HepG2 (cell line): ENCODE measurements around the gene HAUS1. TPM values are rescaled to one million over a fixed set of nuclear protein-coding genes. Genes with fewer than 3 reads are reported as not detected.
A peak's percentile ranks its signal among the peaks of the same experiment; 100 is the strongest.

Source experiments
- ADNP ChIP-seq: sonication (generic); formaldehyde crosslinking; IDR thresholded peaks from 2 replicates; pipeline ENCODE4 v1.4.0; 2020; ENCODE audit warnings: missing genetic modification reagents
- ARID5B ChIP-seq: IDR thresholded peaks from 2 replicates; pipeline ENCODE4 v1.4.0; 2020; ENCODE audit warnings: mild to moderate bottlenecking, missing genetic modification reagents
- BATF2 ChIP-seq: sonication (generic); formaldehyde crosslinking; IDR thresholded peaks from 2 replicates; pipeline ENCODE4 v1.8.0; 2022; ENCODE audit warnings: mild to moderate bottlenecking, missing genetic modification reagents, moderate library complexity
- CREB1 ChIP-seq, 2 experiments: fragments of 450-650 bp in 1 of 2; IDR thresholded peaks; 2 replicates each; pipeline ENCODE4 v1.6.1; 2016 to 2017; ENCODE audit warnings: control low read depth in 1 of 2, mild to moderate bottlenecking in 1 of 2, missing compliant biosample characterization in 1 of 2, missing genetic modification characterization in 1 of 2
- CSRNP1 ChIP-seq: sonication (generic); formaldehyde crosslinking; IDR thresholded peaks from 2 replicates; pipeline ENCODE4 v1.8.1; 2023; ENCODE audit warnings: mild to moderate bottlenecking, missing genetic modification reagents
- EP300 ChIP-seq, 3 experiments: sonication (generic) in 1 of 3; formaldehyde crosslinking in 1 of 3; IDR thresholded peaks; 2 replicates each; pipeline versions ENCODE4 v1.5.1 to v1.6.1; 2011 to 2020; ENCODE audit warnings: low read depth in 2 of 3, low read length in 2 of 3, borderline replicate concordance in 1 of 3, improper control_type of control experiment in 1 of 3, mild to moderate bottlenecking in 1 of 3, missing genetic modification reagents in 1 of 3, moderate library complexity in 1 of 3
- FOXO1 ChIP-seq: sonication (generic); formaldehyde crosslinking; IDR thresholded peaks from 2 replicates; pipeline ENCODE4 v1.4.0; 2020; ENCODE audit warnings: missing genetic modification reagents
- PRMT3 ChIP-seq: sonication (generic); formaldehyde crosslinking; IDR thresholded peaks from 2 replicates; pipeline ENCODE4 v1.8.1; 2022; ENCODE audit warnings: low read depth, mild to moderate bottlenecking, moderate library complexity, missing genetic modification reagents, borderline replicate concordance
- SOX6 ChIP-seq, 2 experiments: fragments of 450-650 bp in 1 of 2; sonication (generic) in 1 of 2; formaldehyde crosslinking in 1 of 2; IDR thresholded peaks; 2 replicates each; pipeline versions ENCODE4 v1.4.0 to v1.6.1; 2017 to 2020; ENCODE audit warnings: antibody characterized with exemption in 1 of 2, mild to moderate bottlenecking in 1 of 2, missing genetic modification reagents in 1 of 2
- SRSF9 ChIP-seq: fragments of 200-400 bp; formaldehyde crosslinking; IDR thresholded peaks from 2 replicates; pipeline ENCODE4 v1.6.1; 2018; ENCODE audit warnings: borderline replicate concordance, mild to moderate bottlenecking, low read depth, low read length; ENCODE audit not compliant: insufficient read depth, poor library complexity, severe bottlenecking
- TEAD2 ChIP-seq: sonication (generic); formaldehyde crosslinking; IDR thresholded peaks from 2 replicates; pipeline ENCODE4 v1.9.0; 2021; ENCODE audit warnings: missing genetic modification reagents
- ZBTB1 ChIP-seq: sonication (generic); formaldehyde crosslinking; IDR thresholded peaks from 2 replicates; pipeline ENCODE4 v1.4.0; 2020; ENCODE audit warnings: missing genetic modification reagents, borderline replicate concordance
- ZNF143 ChIP-seq: sonication (generic); formaldehyde crosslinking; IDR thresholded peaks from 2 replicates; pipeline ENCODE4 v1.4.0; 2020; ENCODE audit warnings: missing genetic modification reagents
- ZNF556 ChIP-seq: sonication (generic); formaldehyde crosslinking; IDR thresholded peaks from 2 replicates; pipeline ENCODE4 v1.4.0; 2020; ENCODE audit warnings: mild to moderate bottlenecking, missing genetic modification reagents, borderline replicate concordance
- ZNF570 ChIP-seq: sonication (generic); formaldehyde crosslinking; IDR thresholded peaks from 2 replicates; pipeline ENCODE4 v1.4.0; 2020; ENCODE audit warnings: mild to moderate bottlenecking, missing genetic modification reagents, borderline replicate concordance
- polyA plus RNA-seq, 8 experiments: library from polyadenylated mRNA; depleted of rRNA in 3 of 8; stranded (reverse) in 7 of 8; unstranded in 1 of 8; fragments of >200 nt; fragmentation: Illumina TruSeq in 4 of 8; extraction: Trizol in 4 of 8; gene quantifications; 2 replicates each; pipeline versions ENCODE4 v1.2.1 to v1.2.3, GENCODE V29; 2011 to 2016; ENCODE audit warnings: low read depth in 4 of 8, missing spikeins in 1 of 8, mixed read lengths in 1 of 8; ENCODE audit not compliant: insufficient read depth in 1 of 8
- total RNA-seq, 5 experiments: library from RNA; depleted of rRNA; stranded (reverse); fragments of >200 nt; fragmentation: Illumina TruSeq; extraction: Trizol; gene quantifications; 2 replicates each; pipeline ENCODE4 v1.2.3, GENCODE V29; 2016; ENCODE audit warnings: low read depth in 1 of 5
- TF ChIP-seq, protein P1 (sequence below): IDR thresholded peaks from 2 replicates; pipeline ENCODE4 v1.6.1; 2012; ENCODE audit warnings: low read length, improper control_type of control experiment

Gene HAUS1
- total and polyA plus RNA-seq, 2 of the 13 experiments (the other 11 are each of a cell fraction or from before 2014, with no cell fraction given) = 20.6 to 59.2 TPM

DNA sequence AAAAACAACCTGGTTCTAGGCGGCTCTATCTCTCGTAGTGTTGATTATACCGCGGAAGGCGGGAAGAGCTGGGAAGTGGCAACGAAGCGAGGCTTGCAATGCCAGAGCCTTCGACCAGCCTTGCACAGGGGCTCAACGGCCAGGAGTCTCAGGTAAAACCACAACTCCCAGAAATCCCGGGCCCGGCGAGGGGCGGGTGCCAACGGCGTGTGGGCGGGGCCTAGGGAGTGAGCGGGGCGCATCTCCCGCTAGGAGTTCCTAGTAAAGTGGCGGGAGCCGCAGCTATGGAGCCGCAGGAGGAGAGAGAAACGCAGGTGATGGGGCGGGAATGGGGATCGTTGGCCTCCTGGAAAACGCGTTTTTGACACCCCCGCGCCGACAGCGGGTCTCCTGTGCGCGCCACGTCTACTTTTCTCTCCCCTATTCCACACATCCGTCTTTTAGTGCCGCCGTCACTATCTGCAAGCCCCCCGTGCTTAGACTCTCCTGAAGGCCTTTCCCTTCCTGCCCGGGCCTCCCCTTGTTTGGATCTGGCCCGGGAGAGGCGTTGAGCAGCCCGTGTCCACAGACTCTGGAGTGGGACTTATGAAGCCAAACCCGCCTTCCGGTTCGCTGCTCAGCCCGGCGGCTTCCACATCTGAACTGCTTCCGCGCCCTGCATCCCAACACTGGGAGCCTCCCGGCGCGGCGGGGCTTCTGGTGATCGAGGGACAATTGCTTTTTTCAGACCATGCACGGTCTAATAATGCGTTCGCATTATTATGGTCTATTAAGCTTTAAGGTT is at the start of gene HAUS1 (continued):
- TF ChIP-seq, protein P1, sequence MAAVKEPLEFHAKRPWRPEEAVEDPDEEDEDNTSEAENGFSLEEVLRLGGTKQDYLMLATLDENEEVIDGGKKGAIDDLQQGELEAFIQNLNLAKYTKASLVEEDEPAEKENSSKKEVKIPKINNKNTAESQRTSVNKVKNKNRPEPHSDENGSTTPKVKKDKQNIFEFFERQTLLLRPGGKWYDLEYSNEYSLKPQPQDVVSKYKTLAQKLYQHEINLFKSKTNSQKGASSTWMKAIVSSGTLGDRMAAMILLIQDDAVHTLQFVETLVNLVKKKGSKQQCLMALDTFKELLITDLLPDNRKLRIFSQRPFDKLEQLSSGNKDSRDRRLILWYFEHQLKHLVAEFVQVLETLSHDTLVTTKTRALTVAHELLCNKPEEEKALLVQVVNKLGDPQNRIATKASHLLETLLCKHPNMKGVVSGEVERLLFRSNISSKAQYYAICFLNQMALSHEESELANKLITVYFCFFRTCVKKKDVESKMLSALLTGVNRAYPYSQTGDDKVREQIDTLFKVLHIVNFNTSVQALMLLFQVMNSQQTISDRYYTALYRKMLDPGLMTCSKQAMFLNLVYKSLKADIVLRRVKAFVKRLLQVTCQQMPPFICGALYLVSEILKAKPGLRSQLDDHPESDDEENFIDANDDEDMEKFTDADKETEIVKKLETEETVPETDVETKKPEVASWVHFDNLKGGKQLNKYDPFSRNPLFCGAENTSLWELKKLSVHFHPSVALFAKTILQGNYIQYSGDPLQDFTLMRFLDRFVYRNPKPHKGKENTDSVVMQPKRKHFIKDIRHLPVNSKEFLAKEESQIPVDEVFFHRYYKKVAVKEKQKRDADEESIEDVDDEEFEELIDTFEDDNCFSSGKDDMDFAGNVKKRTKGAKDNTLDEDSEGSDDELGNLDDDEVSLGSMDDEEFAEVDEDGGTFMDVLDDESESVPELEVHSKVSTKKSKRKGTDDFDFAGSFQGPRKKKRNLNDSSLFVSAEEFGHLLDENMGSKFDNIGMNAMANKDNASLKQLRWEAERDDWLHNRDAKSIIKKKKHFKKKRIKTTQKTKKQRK = no peak
- TF ChIP-seq CSRNP1 (CRISPR knock-in tag) (no peak), ADNP (CRISPR knock-in tag) (no peak), CREB1 (IDR thresholded peaks at IDR 0.05) (0 out of 2 replicates have a peak, but pooled peaks have one; percentile 7), CREB1 (CRISPR knock-in tag; IDR thresholded peaks at IDR 0.05) (peak; percentile 67; the same call in 1 of the 2 replicates), ARID5B (CRISPR knock-in tag) (0 out of 2 replicates have a peak, but pooled peaks have one; percentile 8), ZNF570 (no peak), TEAD2 (CRISPR knock-in tag) (no peak), ZNF556 (CRISPR knock-in tag) (0 out of 2 replicates have a peak, but pooled peaks have one; percentile 51), BATF2 (CRISPR knock-in tag) (no peak), SRSF9 (no peak), FOXO1 (no peak; the same call in 1 of the 2 replicates), SOX6 (IDR thresholded peaks at IDR 0.05) (no peak), SOX6 (CRISPR knock-in tag; IDR thresholded peaks at IDR 0.05) (peak; percentile 67), PRMT3 (no peak), ZNF143 (peak; percentile 92), EP300 (IDR thresholded peaks at IDR 0.05; ENCODE audit: low read depth in 2 of 2, low read length in 2 of 2) (no peak), EP300 (CRISPR knock-in tag; IDR thresholded peaks at IDR 0.05; ENCODE audit: borderline replicate concordance) (no peak), ZBTB1 (CRISPR knock-in tag) (no peak)
